Esophagus squamous epithelium (tissue), 4 donors: ENCODE data around the gene IL22.

ENCODE experiments used
- CTCF ChIP-seq, 6 experiments: fragments of 450-650 bp in 4 of 6; fragments of 200-600 bp in 2 of 6; sonication (generic) in 2 of 6; IDR thresholded peaks; one replicate each; pipeline ENCODE4 v1.5.1; 2016 to 2019; ENCODE audit warnings: antibody characterized with exemption in 6 of 6, mild to moderate bottlenecking in 4 of 6, moderate library complexity in 4 of 6
- POLR2A ChIP-seq, 4 donors: fragments of 450-650 bp; IDR thresholded peaks; one replicate each; pipeline ENCODE4 v1.6.1; 2017; ENCODE audit warnings: antibody characterized with exemption in 4 of 4, mild to moderate bottlenecking in 4 of 4, moderate library complexity in 3 of 4

- TF ChIP-seq POLR2A (IDR thresholded peaks at IDR 0.05): no peak
- TF ChIP-seq CTCF (IDR thresholded peaks at IDR 0.05): no peak
Observed at GRCh38 chr12:68280240-68280639, 26.8 kb upstream of the IL22 start.
